ENCODE results near the gene GALNT5.
"Not testable (repeated sequence)": the region's sequence is repeated elsewhere in the genome, so short reads cannot be mapped to it uniquely, and the experiment has no call there.

GALNT5 gene, protein sequence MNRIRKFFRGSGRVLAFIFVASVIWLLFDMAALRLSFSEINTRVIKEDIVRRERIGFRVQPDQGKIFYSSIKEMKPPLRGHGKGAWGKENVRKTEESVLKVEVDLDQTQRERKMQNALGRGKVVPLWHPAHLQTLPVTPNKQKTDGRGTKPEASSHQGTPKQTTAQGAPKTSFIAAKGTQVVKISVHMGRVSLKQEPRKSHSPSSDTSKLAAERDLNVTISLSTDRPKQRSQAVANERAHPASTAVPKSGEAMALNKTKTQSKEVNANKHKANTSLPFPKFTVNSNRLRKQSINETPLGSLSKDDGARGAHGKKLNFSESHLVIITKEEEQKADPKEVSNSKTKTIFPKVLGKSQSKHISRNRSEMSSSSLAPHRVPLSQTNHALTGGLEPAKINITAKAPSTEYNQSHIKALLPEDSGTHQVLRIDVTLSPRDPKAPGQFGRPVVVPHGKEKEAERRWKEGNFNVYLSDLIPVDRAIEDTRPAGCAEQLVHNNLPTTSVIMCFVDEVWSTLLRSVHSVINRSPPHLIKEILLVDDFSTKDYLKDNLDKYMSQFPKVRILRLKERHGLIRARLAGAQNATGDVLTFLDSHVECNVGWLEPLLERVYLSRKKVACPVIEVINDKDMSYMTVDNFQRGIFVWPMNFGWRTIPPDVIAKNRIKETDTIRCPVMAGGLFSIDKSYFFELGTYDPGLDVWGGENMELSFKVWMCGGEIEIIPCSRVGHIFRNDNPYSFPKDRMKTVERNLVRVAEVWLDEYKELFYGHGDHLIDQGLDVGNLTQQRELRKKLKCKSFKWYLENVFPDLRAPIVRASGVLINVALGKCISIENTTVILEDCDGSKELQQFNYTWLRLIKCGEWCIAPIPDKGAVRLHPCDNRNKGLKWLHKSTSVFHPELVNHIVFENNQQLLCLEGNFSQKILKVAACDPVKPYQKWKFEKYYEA

DNA sequence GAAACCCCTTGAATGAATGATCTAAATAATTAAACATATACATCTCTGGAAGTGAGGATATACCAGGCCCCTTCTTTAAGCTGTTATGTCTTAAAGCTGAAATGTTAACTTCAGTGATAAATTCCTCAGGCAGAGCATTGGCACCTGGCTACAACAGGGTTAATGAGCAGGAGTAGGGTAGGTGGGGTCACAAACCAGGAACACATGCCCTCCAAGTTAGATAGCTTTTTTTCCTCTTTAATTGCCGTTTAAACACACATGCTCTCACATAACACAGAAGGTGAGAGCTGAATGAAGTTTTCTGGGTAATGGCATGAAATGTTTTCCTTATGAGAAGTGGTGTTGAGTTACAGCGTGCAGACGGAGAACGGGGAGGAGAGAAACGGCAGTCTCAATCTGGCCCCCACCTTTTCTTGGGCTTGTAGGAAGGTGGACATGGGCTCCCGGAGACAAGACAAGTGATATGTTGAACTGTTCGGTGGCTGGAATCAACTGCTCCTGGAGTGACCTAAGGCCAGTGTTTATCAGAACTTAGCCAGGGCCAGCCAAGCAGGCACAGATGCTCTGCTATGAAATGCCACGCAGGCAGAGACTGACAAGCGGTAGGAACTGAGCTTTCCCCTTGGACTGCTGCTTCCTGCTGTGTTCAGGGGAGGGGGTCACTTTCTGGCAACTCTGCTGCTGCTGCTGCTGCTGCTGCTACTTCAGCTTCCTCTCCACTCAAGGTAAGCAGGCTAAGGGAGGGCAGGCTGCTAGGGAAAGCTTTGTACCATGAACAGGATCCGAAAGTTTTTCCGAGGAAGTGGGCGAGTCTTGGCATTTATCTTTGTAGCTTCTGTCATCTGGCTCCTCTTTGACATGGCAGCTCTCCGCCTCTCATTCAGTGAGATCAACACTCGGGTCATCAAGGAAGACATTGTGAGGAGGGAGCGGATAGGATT lies at the start of gene GALNT5:
TSS of gene GALNT5 (plus strand) at position 394 of the 941 bp plus-strand sequence. CDS start at position 772, 378 bp downstream.
- no peak for DNase-seq

DNA sequence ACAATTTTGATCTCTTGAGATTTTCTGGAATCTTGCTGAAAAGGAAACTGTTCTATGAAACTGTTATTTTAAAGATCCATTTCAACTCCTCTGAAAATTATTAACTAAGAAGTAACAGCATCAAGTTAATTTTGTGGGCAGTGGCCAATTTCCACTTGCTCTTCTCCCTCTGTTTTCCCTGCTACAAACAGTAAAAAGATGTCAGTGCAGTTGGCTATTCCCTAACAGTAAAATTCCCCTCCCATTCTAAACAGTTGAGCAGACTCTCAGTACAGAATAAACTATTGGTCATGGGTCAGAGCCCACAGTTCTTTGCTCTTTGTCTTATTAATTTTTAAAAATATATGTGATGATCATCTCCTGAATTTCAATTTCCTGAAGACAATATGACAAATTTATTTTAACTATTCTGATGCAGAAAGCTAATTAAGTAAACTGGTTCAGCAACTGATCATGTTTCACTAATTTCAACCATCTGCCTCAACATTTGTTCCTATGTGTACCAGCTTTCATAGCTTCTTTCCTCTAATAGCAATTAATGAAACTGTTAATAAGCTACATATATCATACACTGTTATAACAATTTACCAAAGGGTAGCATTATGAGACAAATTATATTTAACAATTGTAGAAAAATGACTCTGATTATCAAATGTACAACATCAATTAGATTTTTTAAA lies 41.1 kb upstream of the GALNT5 start:
- no peak for DNase-seq

DNA sequence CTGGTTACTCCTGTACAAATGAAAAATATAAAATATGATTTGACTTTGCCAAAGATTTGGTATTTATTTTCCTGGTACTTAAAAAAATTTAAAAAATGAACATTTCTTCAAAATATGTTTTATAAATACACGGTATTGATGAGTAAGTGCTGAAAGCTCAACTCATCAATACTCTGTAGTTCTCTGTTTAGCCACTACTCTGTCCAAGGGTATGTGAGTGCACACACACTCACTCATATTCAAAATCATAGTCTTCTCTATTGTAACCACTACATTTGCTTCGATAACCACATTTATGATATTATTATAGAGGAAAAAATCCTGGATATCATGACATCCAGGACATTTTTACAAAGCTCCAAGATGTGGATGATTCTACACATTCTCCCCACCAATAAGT lies 40.1 kb upstream of the GALNT5 start:
- DNase-seq: no peak

DNA sequence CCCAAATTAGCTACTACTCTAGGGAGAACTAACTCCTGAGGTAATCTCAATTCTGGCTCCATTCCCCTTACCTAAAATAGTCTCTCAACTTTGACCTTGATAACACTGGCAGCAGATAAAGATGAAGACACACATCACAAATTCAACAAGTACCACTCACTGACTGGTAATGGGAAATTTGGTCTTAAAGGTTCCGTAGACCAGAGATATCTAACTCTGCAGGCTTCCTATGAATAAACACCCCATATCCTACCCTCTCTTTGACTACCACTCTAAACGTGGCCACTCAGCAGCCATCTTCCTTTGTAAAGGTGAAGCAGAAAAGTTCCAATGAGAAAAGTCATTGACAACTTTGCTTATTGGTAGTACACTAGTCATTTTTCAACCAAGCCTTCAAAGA lies 38.6 kb upstream of the GALNT5 start:
- no peak for DNase-seq

DNA sequence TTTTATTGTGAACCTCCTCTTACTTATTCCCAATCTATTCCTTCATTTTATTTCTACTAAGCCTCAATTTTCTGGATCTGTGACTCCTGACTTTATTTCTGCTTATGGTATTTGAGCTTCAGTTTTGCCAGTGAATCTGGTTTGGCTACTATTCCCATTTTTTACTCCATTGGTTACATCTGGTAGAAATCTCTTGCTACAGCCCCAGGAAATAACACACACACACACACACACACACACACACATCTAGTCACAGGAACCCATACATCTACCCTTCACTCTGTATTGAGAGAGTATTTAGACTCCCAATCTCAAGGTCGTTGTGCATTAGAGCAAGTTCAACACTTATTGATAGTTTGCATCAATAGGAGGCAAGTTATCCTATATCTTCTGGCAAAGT lies 37.0 kb upstream of the GALNT5 start:
- no peak for DNase-seq

DNA sequence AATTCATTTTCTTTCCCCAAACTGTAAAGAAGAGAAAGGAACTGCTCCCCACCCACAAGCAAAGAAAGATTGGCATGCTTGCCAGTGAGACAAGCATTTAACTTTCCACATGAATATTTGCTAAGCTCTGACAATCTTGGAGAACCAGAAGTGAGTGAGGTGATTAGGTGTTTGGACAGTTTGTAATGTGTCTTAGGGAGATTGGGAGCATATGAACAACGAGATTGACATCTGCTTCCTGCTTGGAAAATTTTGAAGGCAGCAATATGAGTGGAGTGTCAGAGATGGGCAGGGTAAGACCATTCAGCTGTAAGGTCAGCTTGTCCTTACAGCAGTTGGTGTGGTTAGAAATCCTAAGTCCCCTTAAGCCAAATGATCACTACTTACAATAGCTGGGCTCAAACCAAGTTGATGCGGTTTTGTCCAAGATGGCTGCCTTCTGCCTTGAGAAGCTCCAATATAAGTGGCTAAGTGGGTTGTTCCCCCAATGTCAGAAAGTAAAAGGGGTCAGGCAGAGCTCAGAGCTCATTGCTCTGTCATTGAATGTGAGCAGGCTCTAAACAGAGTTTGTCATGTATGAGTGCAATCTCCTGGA lies 36.0 kb upstream of the GALNT5 start:
- DNase-seq: no peak

DNA sequence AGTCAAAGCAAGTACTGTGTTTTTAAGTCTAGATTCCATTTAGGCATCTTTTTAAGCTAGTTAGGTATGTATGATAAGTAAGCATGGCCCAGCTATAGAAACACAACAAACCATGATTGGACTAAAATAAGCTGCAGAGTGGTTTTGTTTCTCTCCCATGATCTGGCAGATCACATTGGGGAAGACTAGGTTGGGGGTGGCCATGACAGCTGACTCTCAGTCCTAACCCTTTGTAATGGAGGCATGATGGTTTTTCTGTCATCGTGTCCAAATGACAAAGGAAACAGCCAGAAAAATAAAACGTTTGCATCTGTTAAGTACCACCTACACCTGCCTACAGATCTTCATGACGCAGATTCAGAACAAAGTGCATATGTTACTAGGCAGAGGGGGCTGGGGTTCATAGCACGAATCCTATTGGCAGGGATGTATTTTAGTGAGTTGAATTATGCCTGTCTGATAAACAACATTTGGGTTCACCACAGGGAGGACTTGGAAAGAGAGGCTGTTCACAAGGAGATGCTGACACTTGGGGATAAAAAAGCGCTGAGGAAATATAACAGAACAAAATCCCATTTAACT lies 33.8 kb upstream of the GALNT5 start:
- no peak for DNase-seq

DNA sequence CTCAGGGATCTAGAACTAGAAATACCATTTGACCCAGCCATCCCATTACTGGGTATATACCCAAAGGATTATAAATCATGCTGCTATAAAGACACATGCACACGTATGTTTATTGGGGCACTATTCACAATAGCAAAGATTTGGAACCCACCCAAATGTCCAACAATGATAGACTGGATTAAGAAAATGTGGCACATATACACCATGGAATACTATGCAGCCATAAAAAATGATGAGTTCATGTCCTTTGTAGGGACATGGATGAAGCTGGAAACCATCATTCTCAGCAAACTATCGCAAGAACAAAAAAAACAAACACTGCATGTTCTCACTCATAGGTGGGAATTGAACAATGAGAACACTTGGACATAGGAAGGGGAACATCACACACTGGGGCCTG lies 33.1 kb upstream of the GALNT5 start:
- not testable (repeated sequence) for DNase-seq

DNA sequence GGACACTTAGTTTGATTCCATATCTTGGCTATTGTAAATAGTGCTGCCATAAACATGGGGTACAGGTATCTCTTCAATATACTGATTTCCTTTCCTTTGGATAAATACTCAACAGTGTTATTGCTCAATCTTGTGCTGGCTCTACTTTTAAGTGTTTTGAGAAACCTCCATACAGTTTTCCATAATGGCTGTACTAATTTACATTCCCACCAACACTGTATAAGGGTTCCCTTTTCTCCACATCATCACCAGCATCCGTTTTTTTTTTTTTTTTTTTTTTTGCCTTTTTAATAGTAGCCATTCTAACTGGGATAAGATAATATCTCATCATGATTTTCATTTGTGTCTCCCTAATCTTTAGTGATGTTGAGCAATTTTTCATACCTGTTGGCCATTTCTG lies 29.9 kb upstream of the GALNT5 start:
- DNase-seq: no peak

DNA sequence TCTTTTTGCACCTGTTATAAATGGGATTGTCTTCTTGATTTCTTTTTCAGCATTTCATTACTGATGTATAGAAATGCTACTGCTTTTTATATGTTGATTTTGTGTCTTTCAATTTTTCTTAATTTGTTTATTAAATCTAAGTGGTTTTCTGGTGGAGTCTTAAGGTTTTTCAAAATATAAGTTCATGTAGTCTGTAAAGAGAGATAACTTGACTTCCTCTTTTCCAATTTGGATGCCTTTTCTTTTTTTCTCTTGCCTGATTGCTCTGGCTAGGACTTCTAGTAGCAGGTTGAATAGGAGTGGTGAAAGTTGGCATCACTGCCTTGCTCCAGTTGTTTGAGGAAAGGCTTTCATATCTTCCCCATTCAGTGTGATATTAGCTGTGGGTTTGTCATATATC lies 28.6 kb upstream of the GALNT5 start:
- DNase-seq: no peak

DNA sequence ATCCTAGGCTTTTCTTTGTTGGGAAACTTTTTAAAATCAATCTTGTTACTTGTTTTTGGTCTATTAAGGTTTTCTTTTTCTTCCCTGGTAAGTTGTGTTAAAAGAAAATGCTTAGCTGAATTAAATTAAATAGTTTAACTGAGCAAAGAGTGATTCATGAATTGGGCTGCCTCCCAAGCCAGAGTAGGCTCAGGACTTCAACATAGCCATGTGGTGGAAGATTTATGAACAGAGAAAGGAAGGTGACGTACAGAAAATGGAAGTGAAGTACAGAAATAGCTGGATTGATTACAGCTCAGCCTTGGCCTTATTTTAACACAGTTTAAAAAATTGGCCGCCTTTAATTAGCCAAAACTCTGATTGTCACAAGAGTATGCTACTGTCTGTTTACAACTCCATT lies 27.9 kb upstream of the GALNT5 start:
- no peak for DNase-seq

DNA sequence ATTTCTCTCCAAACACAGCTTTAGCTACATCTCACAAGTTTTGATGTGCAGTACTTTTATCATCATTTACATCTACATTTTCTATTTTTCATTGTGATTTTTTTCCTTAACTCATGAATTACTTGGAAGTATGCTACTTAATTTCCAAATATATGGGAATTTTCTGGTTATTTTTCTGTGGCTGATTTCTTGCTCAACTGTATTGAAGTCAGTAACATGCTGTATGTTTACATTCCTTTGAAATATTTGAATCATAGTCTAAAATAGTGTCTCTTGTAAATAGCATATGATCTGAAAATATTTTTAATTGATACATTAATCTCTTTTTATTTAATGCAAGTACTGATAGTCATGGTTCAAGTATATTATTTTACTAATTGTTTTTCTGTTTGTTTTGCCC lies 26.0 kb upstream of the GALNT5 start:
- no peak for DNase-seq

DNA sequence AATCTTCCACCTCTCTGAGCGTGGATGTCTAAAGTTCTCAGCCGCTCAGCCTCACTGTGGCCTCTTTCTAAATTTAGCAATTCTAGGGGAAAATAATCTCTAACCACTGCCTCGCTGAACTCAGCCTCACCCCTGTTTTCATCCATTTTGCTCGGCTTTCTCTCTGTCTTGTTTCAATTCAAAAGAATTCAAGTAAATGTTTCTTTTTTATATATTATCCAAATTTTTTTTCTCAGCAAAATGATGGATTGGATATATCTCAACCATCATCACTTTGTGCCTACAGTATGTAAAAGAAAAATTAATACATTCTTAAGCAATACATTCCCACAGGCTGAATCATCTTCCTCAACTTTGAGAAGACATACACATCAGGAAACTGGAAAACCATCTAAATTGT lies 24.0 kb upstream of the GALNT5 start:
- no peak for DNase-seq

DNA sequence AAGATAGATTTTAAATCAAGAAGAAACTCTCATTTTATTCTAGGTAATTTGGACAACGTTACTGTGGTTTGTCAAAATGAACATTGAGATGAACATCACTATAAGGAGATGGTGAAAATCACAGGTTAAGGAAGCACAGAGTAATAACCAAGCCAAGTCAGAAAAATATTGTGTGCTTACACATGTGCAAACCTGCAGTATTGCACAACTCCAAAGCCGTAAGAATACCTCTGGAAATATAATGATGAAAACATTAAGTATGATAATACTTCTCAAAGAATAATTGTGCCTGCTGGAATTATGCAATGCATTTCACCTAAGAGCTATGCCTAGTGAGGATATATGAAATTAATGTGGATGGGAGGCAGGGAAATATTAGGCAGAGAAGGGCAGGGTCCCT lies 21.1 kb upstream of the GALNT5 start:
- no peak for DNase-seq

DNA sequence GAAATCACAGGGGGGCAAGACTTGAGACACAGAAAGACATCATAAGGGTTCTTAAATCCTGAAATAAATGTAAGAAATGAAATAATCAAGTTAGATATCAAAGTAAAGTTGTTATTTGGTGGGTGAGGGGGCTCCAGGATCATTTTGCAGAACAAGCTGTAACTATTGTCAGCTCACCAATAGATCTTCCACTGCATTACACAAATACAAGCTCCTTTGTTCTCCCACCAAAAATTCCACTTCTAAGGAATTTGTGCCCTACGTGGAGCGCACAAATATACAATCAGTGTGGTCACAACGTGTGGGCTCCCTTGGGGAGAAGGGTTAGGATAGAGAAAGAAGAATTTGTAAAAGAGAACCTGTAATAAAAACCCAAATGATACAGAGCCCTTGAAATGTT lies 19.2 kb upstream of the GALNT5 start:
- DNase-seq: no peak

DNA sequence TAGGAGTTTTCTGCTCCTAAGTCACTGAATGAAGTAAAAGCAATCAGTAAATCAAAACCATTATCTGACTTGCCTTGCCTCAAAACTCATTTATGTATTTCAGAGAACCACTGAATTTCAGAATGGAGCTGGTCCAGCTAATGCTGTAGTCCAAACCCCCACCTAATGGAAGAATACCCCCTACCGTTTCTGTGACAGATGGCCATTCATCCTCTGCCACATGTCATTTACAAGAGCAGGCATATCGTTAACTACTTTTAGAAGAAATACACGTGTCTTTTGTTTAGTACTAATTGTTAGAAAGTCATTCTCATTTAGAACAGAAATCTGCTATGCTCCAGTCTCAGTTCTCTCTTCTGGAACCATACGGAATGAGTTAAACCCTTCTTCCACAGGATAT lies 12.8 kb upstream of the GALNT5 start:
- DNase-seq: no peak

DNA sequence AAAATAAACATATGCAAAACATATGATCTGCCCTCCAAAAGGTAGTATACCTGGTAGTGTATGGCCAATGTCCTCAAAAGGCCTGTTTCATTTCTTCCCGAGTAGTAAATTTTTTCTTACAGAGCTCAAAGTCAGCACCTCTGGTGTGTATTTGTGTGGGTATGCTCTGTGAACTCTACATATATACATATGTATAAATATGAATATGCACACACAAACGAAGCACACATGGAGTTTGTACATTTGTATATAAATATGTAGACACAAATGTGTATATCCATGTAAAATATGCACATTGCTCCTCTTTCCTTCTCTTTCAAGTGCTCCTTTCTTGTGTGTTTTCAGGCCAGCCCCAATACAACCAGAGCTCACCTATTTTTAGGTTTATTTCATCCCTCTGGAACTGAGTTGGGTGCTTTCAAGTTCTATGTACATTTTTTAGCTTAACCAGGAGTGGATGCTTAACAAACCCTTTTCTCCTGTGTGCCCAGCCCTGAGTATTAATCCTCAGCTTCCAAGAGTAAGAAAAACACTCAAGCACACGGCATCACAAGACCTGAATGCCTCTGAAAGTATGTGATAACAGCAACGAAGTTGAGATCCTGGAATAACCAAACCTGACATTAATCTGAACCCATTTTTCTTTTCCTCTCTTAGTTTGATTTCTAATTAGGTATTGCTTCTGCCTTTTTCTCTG lies 12.2 kb upstream of the GALNT5 start:
- DNase-seq: no peak

DNA sequence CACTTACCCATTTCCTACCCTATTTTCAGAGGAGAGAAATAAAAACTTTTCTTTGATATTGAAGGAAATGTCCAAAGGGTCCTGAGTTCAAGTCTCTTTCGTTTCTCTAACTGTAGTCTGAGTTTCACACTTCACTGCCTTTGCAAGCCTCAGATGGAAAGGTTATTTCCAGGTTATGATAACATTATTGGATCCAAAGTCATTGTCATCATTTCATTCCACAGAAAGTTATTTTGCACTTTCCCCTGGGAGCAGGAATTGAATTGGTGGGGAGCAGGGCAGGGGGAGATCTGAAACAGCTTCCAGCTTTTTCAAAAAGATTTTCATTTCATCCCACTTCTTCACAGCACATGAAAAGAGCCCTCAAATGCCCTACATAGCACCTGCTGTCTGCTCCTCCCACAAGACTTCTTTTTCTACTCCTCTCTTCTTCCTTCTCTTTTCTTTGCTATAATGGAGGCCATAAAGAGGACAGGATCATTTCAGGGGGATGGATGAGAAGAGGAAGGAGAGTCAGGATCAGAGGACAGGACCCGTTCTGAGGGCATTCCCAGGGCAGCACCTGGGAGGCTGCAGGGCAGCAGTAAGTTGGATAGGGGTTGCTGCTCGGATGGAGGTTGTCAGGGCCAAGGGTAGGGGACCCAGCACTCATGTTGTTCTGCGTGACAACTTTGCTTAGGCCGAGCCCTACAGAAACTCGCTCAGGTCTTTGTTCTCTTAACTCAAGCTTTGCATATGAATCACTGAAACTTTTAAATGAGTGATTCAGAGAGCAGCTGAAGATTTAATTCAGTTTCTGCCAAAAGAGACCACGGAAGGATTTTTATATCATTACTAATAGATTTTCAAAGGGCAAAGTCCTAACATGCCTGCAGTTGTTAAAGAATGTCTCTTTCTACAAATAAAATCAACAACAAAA lies 11.4 kb upstream of the GALNT5 start:
- DNase-seq: no peak

DNA sequence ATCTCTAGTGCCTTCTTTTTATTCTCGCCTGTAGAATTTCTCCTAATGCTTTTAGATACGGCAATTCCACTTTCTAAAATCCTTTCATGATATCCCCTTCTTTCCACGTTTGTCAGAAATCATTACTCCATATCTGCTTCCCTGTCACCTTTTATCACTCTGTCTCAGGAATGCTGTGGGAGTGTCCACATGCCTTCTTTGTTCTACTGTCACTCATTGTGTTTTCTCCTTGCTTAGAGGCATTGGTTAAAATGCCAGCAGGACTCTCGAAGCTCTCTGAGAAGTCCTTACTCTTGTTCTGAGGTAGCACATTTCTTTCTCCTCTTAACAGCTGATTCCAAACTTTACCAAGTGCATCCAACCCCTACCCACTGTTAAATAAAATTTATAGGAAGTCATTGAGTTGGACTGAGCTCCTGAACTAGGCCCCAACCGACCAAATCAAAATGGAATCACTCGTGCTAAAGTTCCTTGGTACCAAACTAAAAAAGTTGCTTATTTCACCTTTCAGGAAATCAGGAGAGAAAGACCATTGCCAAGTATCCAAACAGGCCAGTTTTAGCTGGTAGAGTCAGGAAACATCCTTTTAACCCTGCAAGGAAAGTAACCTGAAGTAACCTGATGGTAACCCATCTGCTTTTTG lies 10.6 kb upstream of the GALNT5 start:
- no peak for DNase-seq
